Spinal cord (tissue), 10 donors: ENCODE measurements around the gene SMC3. TPM values are rescaled to one million over a fixed set of nuclear protein-coding genes. Genes with fewer than 3 reads are reported as not detected.
"Not testable (repeated sequence)": the region's sequence is repeated elsewhere in the genome, so short reads cannot be mapped to it uniquely, and the experiment has no call there.

Experiments
- DNase-seq, 6 donors: peaks; one replicate each; pipeline versions ENCODE4 v3.0.0 to v3.0.0-alpha.2; 2013 to 2015; ENCODE audit warnings: low spot score in 6 of 6, low read depth in 4 of 6
- H3K27ac ChIP-seq: one replicate; pipeline ENCODE4 v1.5.1; 2013; ENCODE audit warnings: low read depth, low read length, control low read depth
- H3K27me3 ChIP-seq: one replicate; pipeline ENCODE4 v1.6.1; 2013; ENCODE audit warnings: low read length; ENCODE audit not compliant: control insufficient read depth, insufficient read depth
- H3K36me3 ChIP-seq: one replicate; pipeline ENCODE4 v1.6.1; 2013; ENCODE audit warnings: low read length; ENCODE audit not compliant: control insufficient read depth, insufficient read depth
- H3K4me1 ChIP-seq: one replicate; pipeline ENCODE4 v1.6.1; 2013; ENCODE audit warnings: low read length; ENCODE audit not compliant: control insufficient read depth, insufficient read depth
- H3K4me3 ChIP-seq: one replicate; pipeline ENCODE4 v1.5.1; 2013; ENCODE audit warnings: low read depth, low read length, control low read depth
- H3K9me3 ChIP-seq: one replicate; pipeline ENCODE4 v1.6.1; 2013; ENCODE audit warnings: low read length; ENCODE audit not compliant: control insufficient read depth, insufficient read depth
- WGBS: methylation state at CpG from one replicate; pipeline ENCODE4 v1.1.5; 2013; ENCODE audit warnings: missing lambda C conversion rate; ENCODE audit not compliant: insufficient coverage; 5-methylcytosine and 5-hydroxymethylcytosine counted together
- polyA plus RNA-seq, 2 donors: library from polyadenylated mRNA; unstranded; fragments of 120-200 nt; gene quantifications; one replicate each; pipeline ENCODE4 v1.2.1, GENCODE V29; 2013; ENCODE audit not compliant: insufficient read length in 2 of 2
- total RNA-seq, 2 donors: library from RNA; depleted of rRNA in 1 of 2; stranded (reverse); fragments of 120-200 nt in 1 of 2; fragments of >200 nt in 1 of 2; gene quantifications; one replicate each; pipeline versions ENCODE4 v1.2.3 to v1.2.4, GENCODE V29; 2013 to 2014
- donor health status: healthy.

The SMC3 gene
- total and polyA plus RNA-seq, 4 donors: 41.5 to 70.0 (median 49.6) TPM

DNA sequence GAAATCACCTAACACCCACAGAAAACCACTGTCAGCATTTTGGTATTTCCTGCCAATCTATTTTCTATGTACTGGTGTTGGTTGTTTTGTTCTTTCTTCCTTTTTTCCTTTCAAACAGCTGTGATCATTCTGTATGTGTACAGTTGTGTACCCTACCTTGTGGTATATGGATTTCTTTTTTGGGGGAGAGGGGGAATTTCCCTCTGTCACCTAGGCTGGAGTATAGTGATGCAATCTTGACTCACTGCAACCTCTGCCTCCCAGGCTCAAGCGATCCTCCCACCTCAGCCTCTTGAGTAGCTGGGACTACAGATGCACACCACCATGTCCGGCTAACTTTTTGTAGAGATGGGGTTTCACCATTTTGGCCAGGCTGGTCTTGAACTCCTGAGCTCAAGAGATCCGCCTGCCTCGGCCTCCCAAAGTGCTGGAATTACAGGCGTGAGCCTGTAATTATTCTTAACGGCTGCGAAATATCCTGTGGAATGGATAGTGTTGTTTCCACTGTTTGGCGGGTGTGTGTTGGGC, 38.4 kb upstream of the SMC3 start:
- DNase-seq, H3K4me3 ChIP-seq, H3K9me3 ChIP-seq, H3K27ac ChIP-seq, H3K4me1 ChIP-seq, H3K36me3 ChIP-seq: not testable (repeated sequence)
- WGBS: 90% methylated on average over 8 of the region's 8 CpGs
- peaks cover 10% of the 10 kb centered on the region for H3K27me3 ChIP-seq

DNA sequence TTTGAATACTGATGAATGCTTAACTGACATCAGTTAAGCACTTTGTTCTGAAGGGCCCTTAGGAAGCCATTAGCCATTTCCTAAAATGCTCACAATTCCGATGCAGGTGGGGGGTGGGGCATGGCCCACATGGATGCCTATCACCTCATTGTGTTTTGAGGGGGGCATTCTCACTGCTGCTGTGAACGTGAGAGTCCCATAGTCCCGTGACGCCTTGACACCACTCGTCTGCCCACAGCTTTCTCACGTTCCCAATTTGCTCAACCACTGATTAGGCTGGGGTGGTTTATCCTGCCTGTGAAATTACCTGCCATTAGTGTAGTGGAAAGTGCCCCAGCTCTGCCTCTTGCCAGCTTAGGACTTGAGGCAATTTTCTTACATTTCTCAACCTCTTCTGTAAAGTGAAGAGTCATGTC, 37.9 kb upstream of the SMC3 start:
- DNase-seq: no peak
- peaks cover 7% of the 10 kb centered on the region for H3K4me1 ChIP-seq
- H3K27me3 ChIP-seq: peaks cover 10% of the 10 kb centered on the region
- H3K4me3 ChIP-seq: no peak overlapping the region
- no peaks in the 10 kb centered on the region for H3K9me3 ChIP-seq
- 70% methylated on average over 2 of the region's 6 CpGs for WGBS
- H3K27ac ChIP-seq: no peak overlapping the region
- no peaks in the 10 kb centered on the region for H3K36me3 ChIP-seq

- no peak overlapping the region for H3K27ac ChIP-seq
- no peaks in the 10 kb centered on the region for H3K9me3 ChIP-seq
- H3K36me3 ChIP-seq: no peaks in the 10 kb centered on the region
- WGBS: 5% methylated on average over 30 of the region's 35 CpGs
- no peak overlapping the region for H3K4me3 ChIP-seq
- peaks cover 10% of the 10 kb centered on the region for H3K27me3 ChIP-seq
- peaks cover 7% of the 10 kb centered on the region for H3K4me1 ChIP-seq
- peak in 1 of 6 donors; percentile 11 for DNase-seq
Measured at GRCh38 chr10:110530131-110530831, 37.2 kb upstream of the SMC3 start.

DNA sequence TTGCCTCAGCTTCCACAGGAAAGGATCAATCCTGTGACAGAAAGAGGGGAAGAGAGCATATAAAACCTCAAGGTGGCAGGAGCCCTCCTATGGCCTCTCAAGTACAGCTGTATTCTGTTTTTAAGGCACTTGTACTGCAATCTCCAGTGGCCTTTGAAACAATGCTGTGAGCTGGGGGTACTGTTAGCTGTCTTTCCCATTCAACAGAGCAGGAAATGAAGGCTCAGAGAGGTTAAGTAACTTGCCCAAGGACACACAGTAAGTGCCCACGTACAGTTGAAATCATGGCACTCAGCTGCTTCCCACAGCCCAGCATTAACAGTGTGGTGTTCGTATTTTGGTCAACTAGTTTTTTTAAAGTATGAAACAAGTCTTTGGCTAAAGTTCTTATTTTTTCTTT, 35.8 kb upstream of the SMC3 start:
- WGBS: no CpG with 5 or more reads among the region's 2 CpGs
- H3K27me3 ChIP-seq: peaks cover 10% of the 10 kb centered on the region
- DNase-seq: no peak
- H3K4me3 ChIP-seq: no peak overlapping the region
- H3K9me3 ChIP-seq: no peaks in the 10 kb centered on the region
- no peaks in the 10 kb centered on the region for H3K36me3 ChIP-seq
- H3K4me1 ChIP-seq: peaks cover 7% of the 10 kb centered on the region
- no peak overlapping the region for H3K27ac ChIP-seq

- not testable (repeated sequence) for H3K9me3 ChIP-seq, H3K4me3 ChIP-seq, H3K4me1 ChIP-seq, DNase-seq, H3K27ac ChIP-seq, H3K36me3 ChIP-seq
- peaks cover 10% of the 10 kb centered on the region for H3K27me3 ChIP-seq
- 75% methylated on average over 3 of the region's 4 CpGs for WGBS
Measured at GRCh38 chr10:110532628-110533027, 34.9 kb upstream of the SMC3 start.

DNA sequence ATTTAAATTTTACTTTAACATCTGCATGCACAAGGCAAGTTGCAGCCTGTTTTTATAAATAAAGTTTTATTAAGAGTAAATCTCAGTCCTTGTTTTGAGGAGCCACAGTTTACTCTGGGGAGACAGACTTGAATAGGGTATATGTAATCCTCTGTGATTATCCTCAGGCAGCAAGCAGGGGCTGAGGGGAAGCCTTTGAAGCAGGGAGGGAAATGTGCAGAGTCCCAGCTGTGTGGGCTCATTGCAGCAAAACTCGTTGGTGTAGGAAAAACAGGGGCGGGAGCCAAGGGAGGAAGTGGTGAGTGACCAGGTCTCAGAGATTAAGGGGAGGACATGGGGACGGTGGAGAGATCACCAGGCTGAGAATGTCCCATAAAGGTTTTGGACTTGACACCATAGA, 34.3 kb upstream of the SMC3 start:
- no peak for DNase-seq
- Histone ChIP-seq H3K4me3 (no peak overlapping the region), H3K27me3 (peaks cover 10% of the 10 kb centered on the region), H3K27ac (no peak overlapping the region), H3K36me3 (no peaks in the 10 kb centered on the region), H3K9me3 (no peaks in the 10 kb centered on the region), H3K4me1 (peaks cover 7% of the 10 kb centered on the region)
- WGBS: 39% methylated on average over 2 of the region's 3 CpGs

DNA sequence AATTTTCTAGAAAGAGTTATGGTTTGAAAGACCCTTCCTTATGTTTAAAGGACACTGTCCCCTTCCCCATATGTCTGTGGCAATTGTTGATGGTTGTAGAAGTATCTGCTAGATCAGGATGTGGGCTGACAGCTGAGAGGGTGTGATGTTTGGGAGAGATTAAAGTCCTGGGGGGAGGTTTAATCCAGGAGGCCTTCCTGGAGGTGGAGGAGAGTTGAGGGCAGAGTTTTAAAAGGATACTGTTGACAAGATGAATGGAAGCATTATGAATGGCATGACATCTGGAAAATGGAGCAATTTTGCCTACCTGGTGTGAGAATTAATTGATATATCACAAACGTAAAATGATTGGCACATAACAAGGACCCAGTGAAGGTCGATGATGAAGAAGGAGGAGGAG, 32.9 kb upstream of the SMC3 start:
- Histone ChIP-seq H3K27me3 (peaks cover 9% of the 10 kb centered on the region), H3K4me3 (no peak overlapping the region), H3K27ac (no peak overlapping the region), H3K36me3 (no peaks in the 10 kb centered on the region), H3K4me1 (peaks cover 7% of the 10 kb centered on the region), H3K9me3 (no peaks in the 10 kb centered on the region)
- DNase-seq: no peak
- WGBS: 100% methylated on average over 1 of the region's 2 CpGs

- Histone ChIP-seq H3K27ac (no peak overlapping the region), H3K4me1 (no peaks in the 10 kb centered on the region), H3K27me3 (no peaks in the 10 kb centered on the region), H3K4me3 (no peak overlapping the region), H3K9me3 (no peaks in the 10 kb centered on the region), H3K36me3 (no peaks in the 10 kb centered on the region)
- WGBS: 61% methylated on average over 11 of the region's 12 CpGs
- no peak for DNase-seq
Measured at GRCh38 chr10:110535958-110536891, 31.3 kb upstream of the SMC3 start.

DNA sequence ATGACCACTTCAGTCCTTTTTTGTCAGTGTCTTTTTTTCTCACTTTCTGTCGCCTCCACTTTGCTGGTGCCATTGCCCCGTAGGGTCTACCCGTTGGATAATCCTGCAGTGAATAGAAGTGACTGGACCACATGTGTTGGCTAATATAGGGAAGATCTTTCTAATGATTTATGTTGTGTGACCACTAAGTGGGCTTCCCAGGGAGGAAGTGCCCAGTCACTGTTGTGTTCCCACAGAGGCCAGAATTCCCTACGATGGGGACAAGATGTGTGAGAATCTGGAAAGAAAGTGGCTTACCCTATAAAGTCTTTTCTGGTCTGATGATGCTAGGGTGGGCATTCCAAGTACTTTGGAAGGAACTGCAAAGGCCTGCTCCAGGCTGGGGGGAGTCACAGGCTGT, 28.4 kb upstream of the SMC3 start:
- DNase-seq: no peak
- H3K27me3 ChIP-seq: no peaks in the 10 kb centered on the region
- no peak overlapping the region for H3K27ac ChIP-seq
- H3K36me3 ChIP-seq: no peaks in the 10 kb centered on the region
- no peak overlapping the region for H3K4me3 ChIP-seq
- H3K4me1 ChIP-seq: no peaks in the 10 kb centered on the region
- 67% methylated on average over 2 of the region's 4 CpGs for WGBS
- H3K9me3 ChIP-seq: no peaks in the 10 kb centered on the region
